Head of caudate nucleus (tissue), 42 donors: ENCODE measurements around the gene MOBP.
A peak's percentile ranks its signal among the peaks of the same experiment; 100 is the strongest.

ENCODE experiments used
- DNase-seq, 42 donors: peaks; one replicate each; pipeline versions ENCODE4 v3.0.0 to v3.0.0-alpha.2; 2020 to 2021; ENCODE audit warnings: mixed read lengths in 7 of 42
- intact Hi-C: fragments of 100-400 bp; cut with DNase I; formaldehyde crosslinking; loops from one replicate; pipeline ENCODE4 v1.15.0; 2022

MOBP gene

GRCh38 chr3:39521456-39521855 is 54.0 kb downstream of the MOBP start:
- no peak for DNase-seq
- intact Hi-C loops = no loop called here

DNA sequence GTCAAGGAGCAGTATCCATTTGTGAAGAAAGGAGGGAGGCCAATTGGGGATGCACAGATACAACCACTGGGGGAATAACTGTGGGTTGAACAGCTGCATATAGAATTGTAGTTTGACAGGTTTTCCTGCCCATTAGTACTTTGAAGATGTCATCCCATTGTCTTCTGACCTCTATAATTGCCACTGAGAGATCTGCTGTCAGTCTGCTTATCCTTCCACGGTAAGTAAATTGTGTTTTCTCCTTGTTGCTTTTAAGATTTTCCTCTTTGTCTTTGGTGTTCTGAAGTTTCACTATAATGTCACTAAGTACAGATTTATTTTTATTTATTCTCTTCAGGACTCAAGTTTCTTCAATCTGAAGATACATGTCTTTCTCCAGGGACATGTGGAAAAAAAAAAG is 56.6 kb downstream of the MOBP start:
- DNase-seq = no peak
- intact Hi-C loops = no loop called here

DNA sequence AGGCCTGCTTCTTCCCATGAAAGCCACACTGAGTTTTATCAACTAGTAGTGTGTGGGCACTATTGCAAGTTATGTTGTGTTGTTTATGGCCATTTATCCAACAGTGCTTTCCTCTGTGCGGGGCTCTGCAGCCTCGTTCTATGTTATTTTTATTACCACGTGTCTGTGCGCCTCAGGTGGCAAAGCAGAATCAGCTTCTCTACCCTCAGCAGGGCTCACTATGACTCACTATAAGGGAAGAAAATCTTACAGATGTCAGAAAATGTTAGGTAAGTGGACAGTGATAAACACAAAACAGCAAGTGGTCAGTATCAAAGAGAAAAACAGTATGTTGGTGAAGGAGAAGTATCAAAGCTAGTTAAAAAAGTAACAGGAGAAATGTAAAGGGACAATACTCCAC is 61.4 kb downstream of the MOBP start:
- intact Hi-C loops = no loop called here
- no peak for DNase-seq

DNA sequence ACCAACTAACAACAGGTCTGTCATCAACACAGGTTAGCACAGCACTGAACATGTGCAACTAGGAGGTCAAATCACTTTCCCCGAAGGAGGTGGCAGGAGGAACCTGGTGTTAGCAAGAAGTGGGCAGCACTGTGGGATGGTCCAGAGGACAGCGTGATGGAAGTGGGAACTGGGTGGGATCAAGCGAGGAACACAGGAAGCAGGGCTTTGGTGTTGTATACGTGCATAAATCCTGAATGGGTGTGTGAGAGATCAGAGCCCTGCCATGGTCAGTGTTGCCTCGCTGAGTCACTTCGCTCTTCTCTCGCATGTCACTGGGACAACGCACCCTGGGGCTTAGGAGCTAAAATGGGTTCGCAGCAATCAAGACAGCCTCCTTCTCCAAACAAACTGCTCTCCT is 62.1 kb downstream of the MOBP start:
- peak in 5 of 42 donors; percentile 14 to 44 (median 32) for DNase-seq

GRCh38 chr3:39531066-39531465 is 63.6 kb downstream of the MOBP start:
- DNase-seq = peak in 3 of 42 donors; percentile 4 to 31 (median 16)
- intact Hi-C loops = no loop called here

More for the DNA sequence above, 62.1 kb downstream of the MOBP start:
- intact Hi-C loops = no loop called here

- intact Hi-C loops = no loop called here
Observed at GRCh38 chr3:39531665-39532064, 64.2 kb downstream of the MOBP start.

GRCh38 chr3:39532777-39533176 is 65.3 kb downstream of the MOBP start:
- DNase-seq = no peak
- intact Hi-C loops = no loop called here

More at GRCh38 chr3:39531665-39532064, 64.2 kb downstream of the MOBP start:
- DNase-seq = no peak

DNA sequence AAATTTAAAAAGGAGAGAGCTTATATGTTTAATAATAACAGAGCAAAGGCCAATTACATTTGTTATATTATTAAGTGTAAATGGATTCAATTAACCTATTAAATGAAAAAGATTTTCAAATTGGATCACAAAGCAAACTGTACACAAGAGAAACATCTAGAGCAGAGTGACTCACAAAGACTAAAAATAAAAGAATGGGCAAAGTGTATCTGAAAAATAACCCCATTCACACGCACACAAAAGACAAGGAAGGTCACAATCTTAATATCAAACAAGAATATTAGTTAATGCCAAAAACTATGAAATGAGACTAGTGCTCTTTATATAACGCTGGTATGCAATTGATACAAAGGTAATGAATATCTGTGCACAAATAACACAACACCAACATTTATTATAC is 65.7 kb downstream of the MOBP start:
- intact Hi-C loops = no loop called here

GRCh38 chr3:39540162-39540921 is 72.9 kb downstream of the MOBP start:
- DNase-seq = no peak
- intact Hi-C loops = no loop called here

More for the DNA sequence above, 65.7 kb downstream of the MOBP start:
- no peak for DNase-seq

DNA sequence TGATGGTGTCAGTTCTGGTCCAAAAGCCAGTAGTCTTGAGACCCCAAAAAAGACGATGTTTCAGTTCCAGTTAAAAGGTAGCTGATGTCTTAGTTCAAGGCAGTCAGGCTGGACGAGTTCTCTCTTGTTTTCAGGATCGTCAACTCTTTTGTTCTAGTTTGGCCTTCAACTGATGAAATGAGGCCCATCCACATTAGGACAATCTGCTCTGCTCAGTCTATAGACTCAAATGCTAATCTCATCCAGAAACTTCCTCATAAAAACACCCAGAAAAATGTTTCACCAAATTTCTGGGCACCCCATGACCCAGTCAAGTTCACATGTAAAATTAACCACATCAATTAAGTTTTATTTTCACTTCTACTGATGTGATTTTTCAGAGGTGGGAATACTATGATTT is 74.0 kb downstream of the MOBP start:
- DNase-seq = no peak
- intact Hi-C loops = no loop called here

- intact Hi-C loops = no loop called here
Observed at GRCh38 chr3:39541917-39542329, 74.4 kb downstream of the MOBP start.

GRCh38 chr3:39542588-39542988 is 75.1 kb downstream of the MOBP start:
- no peak for DNase-seq
- intact Hi-C loops = no loop called here

More at GRCh38 chr3:39541917-39542329, 74.4 kb downstream of the MOBP start:
- peak in 2 of 42 donors; percentile 17 to 44 for DNase-seq

GRCh38 chr3:39548282-39548681 is 80.8 kb downstream of the MOBP start:
- DNase-seq = no peak
- intact Hi-C loops = no loop called here

DNA sequence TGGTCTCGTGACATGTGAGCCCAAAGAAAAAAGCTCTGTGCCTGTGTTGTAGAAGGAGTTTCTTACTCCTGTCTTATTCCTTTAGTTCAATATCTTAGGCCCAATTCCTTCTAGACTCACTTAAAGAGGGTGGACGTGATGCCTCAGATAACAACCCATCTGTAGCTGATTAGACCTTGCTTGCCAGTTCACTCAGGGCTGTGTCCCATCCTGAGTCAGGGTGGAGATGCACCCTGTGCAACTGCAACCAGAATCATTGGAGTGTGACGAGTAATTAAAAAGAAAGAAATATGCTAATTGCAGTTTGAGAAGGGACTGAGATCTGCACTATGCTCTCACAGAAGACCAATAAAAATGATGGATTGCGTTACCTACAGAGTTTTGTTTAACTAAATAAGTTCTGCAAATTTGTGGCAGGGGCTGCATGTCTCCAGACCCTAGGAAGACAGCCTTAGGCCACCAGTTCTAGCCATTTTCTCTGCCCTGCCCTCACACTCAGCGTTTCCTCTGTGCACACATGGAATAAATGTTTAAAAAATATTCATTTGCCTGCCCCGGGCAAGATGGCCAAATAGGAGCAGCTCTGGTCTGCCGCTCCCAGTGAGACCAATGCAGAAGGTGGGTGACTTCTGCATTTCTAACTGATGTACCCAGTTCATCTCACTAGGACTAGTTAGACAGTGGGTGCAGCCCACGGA is 83.0 kb downstream of the MOBP start:
- intact Hi-C loops = no loop called here
- no peak for DNase-seq
